GM18511 (cell line): ENCODE measurements around the gene DNALI1.
"Not testable (repeated sequence)": the region's sequence is repeated elsewhere in the genome, so short reads cannot be mapped to it uniquely, and the experiment has no call there.

ENCODE experiments used
- ATAC-seq: cut with Tn5 transposase; IDR thresholded peaks from one replicate; pipeline ENCODE4 v1.9.1; 2021; ENCODE audit warnings: mild to moderate bottlenecking, moderate library complexity; ENCODE audit not compliant: unreplicated experiment

DNALI1 gene

GRCh38 chr1:37553927-37554808 lies 2.6 kb upstream of the DNALI1 start, which contains the start of gene SNIP1:
SNIP1 (minus strand) TSS chr1:37554293; CDS start chr1:37554229, 64 bp downstream.
- peak; percentile 72 for ATAC-seq

GRCh38 chr1:37557402-37557801 lies 662 bp downstream of the DNALI1 start:
- ATAC-seq = no peak

- ATAC-seq = no peak
These were observed 1.7 kb downstream of the DNALI1 start for GRCh38 chr1:37558411-37558810.

- no peak for ATAC-seq
These were observed 2.3 kb downstream of the DNALI1 start for GRCh38 chr1:37559080-37559479.

- ATAC-seq = not testable (repeated sequence)
These were observed 3.2 kb downstream of the DNALI1 start for GRCh38 chr1:37559957-37560379.

- no peak for ATAC-seq
These were observed 3.8 kb downstream of the DNALI1 start for GRCh38 chr1:37560401-37561132.

- ATAC-seq = no peak
These were observed 4.7 kb downstream of the DNALI1 start for GRCh38 chr1:37561133-37562132.

- no peak for ATAC-seq
These were observed 6.2 kb downstream of the DNALI1 start for GRCh38 chr1:37562984-37563383.

GRCh38 chr1:37564892-37565291 lies 8.2 kb downstream of the DNALI1 start:
- no peak for ATAC-seq

GRCh38 chr1:37567023-37567422 lies 10.3 kb downstream of the DNALI1 start:
- no peak for ATAC-seq

GRCh38 chr1:37570528-37571334 lies 14.0 kb downstream of the DNALI1 start:
- no peak for ATAC-seq

GRCh38 chr1:37574834-37575480 lies 18.2 kb downstream of the DNALI1 start:
- no peak for ATAC-seq

GRCh38 chr1:37575692-37576091 lies 19.0 kb downstream of the DNALI1 start:
- ATAC-seq = no peak

GRCh38 chr1:37584544-37584943 lies 27.8 kb downstream of the DNALI1 start:
- ATAC-seq = not testable (repeated sequence)

- no peak for ATAC-seq
These were observed 32.2 kb downstream of the DNALI1 start for GRCh38 chr1:37588939-37589338.

- ATAC-seq = no peak
These were observed 37.0 kb downstream of the DNALI1 start for GRCh38 chr1:37593726-37594125.

GRCh38 chr1:37595440-37596181 lies 38.9 kb downstream of the DNALI1 start, which contains the start of gene GNL2:
GNL2 (minus strand) TSS chr1:37595937; CDS start chr1:37595822, 115 bp downstream.
- peak; percentile 97 for ATAC-seq

- ATAC-seq = peak; percentile 8
These were observed 39.5 kb downstream of the DNALI1 start for GRCh38 chr1:37596182-37596667.
